ENCODE measurements around the gene CHCHD6.

The CHCHD6 gene

DNA sequence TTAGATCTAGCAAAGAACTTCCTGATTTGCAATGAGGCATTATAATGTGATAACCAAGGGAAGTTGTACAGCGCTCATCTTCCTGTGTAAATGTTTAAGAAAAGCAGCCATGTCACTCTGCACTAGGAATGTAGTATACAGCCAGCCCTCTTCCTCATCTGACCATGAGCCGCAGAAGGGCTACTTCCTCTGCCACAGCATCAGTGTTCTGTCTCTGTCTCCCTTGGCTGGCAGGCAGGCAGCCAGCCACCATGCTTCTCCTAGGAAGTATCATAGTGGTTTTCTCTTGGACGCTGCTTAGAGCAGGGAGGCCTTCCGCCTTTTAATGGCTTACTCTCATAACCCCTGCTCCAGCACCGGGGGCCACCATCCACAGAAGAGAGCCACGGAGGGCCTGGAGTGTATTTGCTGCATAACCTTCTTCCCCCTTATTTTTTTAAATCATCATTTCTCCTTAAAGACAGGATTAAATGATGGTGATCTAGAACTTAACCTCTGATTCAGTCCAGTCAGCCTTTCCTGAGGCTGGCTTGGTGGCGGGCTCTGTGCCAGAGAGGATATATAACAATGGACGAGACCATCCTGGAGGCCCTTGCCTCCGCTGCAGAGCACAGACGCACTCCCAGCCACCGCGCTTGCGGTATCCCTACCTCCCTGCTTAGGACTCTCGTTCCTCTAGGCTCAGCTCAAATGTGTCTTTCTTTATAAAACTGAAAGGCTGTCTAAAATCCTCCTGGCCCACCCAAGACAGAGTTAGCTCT is 221.6 kb downstream of the CHCHD6 start:
- H3K36me3 ChIP-seq (ENCODE audit: control insufficient read depth, low read depth, low read length): no peaks in the 10 kb centered on the region
- no peaks in the 10 kb centered on the region for H3K4me1 ChIP-seq (ENCODE audit: control insufficient read depth, low read depth, low read length)
- H3K4me3 ChIP-seq (ENCODE audit: low read length): no peak overlapping the region
- H3K27me3 ChIP-seq (ENCODE audit: control insufficient read depth, insufficient read depth, low read length): no peaks in the 10 kb centered on the region
- no peaks in the 10 kb centered on the region for H3K9me3 ChIP-seq (ENCODE audit: control insufficient read depth, low read depth, low read length)
- no peak overlapping the region for H3K27ac ChIP-seq (ENCODE audit: low read length)
- no peak overlapping the region for H3K9ac ChIP-seq (ENCODE audit: low read length)

DNA sequence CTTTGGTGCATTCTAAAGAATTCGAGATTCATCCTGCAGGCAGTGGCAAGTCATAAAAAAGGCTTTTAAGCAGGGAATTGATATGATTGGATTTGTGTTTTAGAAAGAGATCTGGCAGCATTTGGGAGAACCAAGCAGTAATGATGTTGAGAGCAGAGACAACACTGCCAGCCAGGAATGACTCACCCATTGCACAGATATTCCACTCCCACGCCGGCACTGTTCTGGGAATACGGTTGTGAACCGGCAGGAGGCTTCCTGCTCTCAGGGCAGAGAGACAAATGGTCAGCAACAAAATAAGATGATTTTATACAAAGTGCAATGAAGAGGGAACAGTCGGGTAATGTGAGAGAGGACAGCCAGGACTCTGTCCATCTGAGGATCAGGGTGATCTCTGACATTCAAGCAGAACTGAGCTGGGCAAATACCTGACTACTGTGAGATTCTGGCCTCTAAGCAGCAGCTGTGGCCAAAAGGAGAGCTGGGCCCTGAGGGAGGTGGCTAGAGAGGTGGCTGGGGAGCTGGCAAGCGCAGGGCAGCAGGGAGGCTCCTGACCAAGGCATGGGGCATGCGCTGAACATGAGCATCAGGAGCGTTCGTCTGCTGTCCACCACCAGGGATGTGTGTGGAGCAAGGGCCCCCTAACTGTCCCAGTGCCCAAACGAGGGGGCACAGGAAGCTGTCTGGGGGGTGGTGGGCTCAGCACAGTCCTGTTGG is 222.8 kb downstream of the CHCHD6 start:
- no peaks in the 10 kb centered on the region for H3K27me3 ChIP-seq (ENCODE audit: control insufficient read depth, insufficient read depth, low read length)
- H3K27ac ChIP-seq (ENCODE audit: low read length): no peak overlapping the region
- no peaks in the 10 kb centered on the region for H3K36me3 ChIP-seq (ENCODE audit: control insufficient read depth, low read depth, low read length)
- H3K4me1 ChIP-seq (ENCODE audit: control insufficient read depth, low read depth, low read length): no peaks in the 10 kb centered on the region
- no peak overlapping the region for H3K4me3 ChIP-seq (ENCODE audit: low read length)
- no peaks in the 10 kb centered on the region for H3K9me3 ChIP-seq (ENCODE audit: control insufficient read depth, low read depth, low read length)
- no peak overlapping the region for H3K9ac ChIP-seq (ENCODE audit: low read length)

GRCh38 chr3:126927401-126927750 is 223.3 kb downstream of the CHCHD6 start:
- H3K27ac ChIP-seq (ENCODE audit: low read length): no peak overlapping the region
- H3K9me3 ChIP-seq (ENCODE audit: control insufficient read depth, low read depth, low read length): no peaks in the 10 kb centered on the region

DNA sequence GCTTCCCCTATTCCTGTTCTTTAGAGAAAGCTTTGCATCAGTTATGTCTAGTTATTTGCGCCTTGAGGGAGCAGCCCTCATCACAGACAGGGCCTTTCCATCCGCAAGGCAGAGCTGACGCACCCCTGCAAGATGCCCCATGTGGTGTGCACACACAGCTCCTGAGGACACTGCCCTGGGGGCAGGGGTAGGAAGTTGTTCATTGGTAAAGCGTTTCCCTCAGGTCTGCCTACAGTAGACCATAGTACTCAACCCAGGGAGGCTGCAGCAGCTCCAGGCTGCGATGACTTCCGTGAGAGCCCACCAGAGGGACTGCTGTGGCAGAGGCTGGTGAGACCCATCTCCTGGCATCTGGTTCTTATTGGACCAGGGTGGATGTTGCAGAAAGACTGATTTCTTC is 223.8 kb downstream of the CHCHD6 start:
- H3K9me3 ChIP-seq (ENCODE audit: control insufficient read depth, low read depth, low read length): no peaks in the 10 kb centered on the region
- H3K4me1 ChIP-seq (ENCODE audit: control insufficient read depth, low read depth, low read length): no peaks in the 10 kb centered on the region
- no peak overlapping the region for H3K27ac ChIP-seq (ENCODE audit: low read length)
- H3K9ac ChIP-seq (ENCODE audit: low read length): no peak overlapping the region
- H3K27me3 ChIP-seq (ENCODE audit: control insufficient read depth, insufficient read depth, low read length): no peaks in the 10 kb centered on the region
- H3K36me3 ChIP-seq (ENCODE audit: control insufficient read depth, low read depth, low read length): no peaks in the 10 kb centered on the region
- H3K4me3 ChIP-seq (ENCODE audit: low read length): no peak overlapping the region

More at GRCh38 chr3:126927401-126927750, 223.3 kb downstream of the CHCHD6 start:
- no peak overlapping the region for H3K4me3 ChIP-seq (ENCODE audit: low read length)
- no peaks in the 10 kb centered on the region for H3K36me3 ChIP-seq (ENCODE audit: control insufficient read depth, low read depth, low read length)
- no peaks in the 10 kb centered on the region for H3K27me3 ChIP-seq (ENCODE audit: control insufficient read depth, insufficient read depth, low read length)
- H3K4me1 ChIP-seq (ENCODE audit: control insufficient read depth, low read depth, low read length): no peaks in the 10 kb centered on the region
- no peak overlapping the region for H3K9ac ChIP-seq (ENCODE audit: low read length)

GRCh38 chr3:126928921-126929474 is 225.0 kb downstream of the CHCHD6 start:
- Histone ChIP-seq H3K27me3 (ENCODE audit: control insufficient read depth, insufficient read depth, low read length) (no peaks in the 10 kb centered on the region), H3K9ac (ENCODE audit: low read length) (no peak overlapping the region), H3K9me3 (ENCODE audit: control insufficient read depth, low read depth, low read length) (no peaks in the 10 kb centered on the region), H3K4me1 (ENCODE audit: control insufficient read depth, low read depth, low read length) (no peaks in the 10 kb centered on the region), H3K4me3 (ENCODE audit: low read length) (no peak overlapping the region), H3K36me3 (ENCODE audit: control insufficient read depth, low read depth, low read length) (no peaks in the 10 kb centered on the region), H3K27ac (ENCODE audit: low read length) (no peak overlapping the region)

DNA sequence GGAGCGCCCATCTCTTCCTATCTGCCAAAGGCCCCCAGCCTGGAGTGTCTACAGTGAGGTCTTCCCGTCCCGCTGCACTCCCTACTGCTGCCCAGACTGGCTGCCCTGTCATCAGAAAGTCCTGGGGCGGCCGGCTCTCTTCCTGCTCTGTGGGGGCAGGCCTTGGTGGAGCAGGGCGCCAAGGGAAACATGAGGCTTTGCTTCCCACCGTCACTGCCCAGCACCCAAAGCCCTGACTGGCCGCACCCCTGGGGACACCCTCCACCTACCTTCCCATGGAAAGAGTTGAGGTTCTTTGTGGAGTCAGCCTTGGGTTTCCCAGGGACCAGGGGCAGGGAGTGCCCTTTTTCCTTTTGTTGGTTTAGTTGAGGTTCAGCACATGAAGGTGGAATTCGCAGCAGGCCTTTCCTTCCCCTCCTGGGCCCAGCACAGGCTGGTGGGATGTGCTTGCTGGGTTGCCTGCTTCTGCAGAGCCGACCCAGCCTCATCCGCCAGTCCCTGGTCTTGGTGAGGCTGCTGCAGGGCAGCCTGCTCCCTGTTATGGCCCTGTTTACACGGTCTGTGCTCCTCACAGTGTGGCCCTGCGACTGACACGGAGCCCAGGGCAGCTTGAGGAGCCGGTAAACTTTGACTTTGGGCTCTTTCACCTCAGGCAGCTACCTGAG is 227.0 kb downstream of the CHCHD6 start:
- Histone ChIP-seq H3K4me1 (ENCODE audit: control insufficient read depth, low read depth, low read length) (no peaks in the 10 kb centered on the region), H3K27me3 (ENCODE audit: control insufficient read depth, insufficient read depth, low read length) (no peaks in the 10 kb centered on the region), H3K9me3 (ENCODE audit: control insufficient read depth, low read depth, low read length) (no peaks in the 10 kb centered on the region), H3K9ac (ENCODE audit: low read length) (no peak overlapping the region), H3K27ac (ENCODE audit: low read length) (no peak overlapping the region), H3K36me3 (ENCODE audit: control insufficient read depth, low read depth, low read length) (no peaks in the 10 kb centered on the region), H3K4me3 (ENCODE audit: low read length) (no peak overlapping the region)

DNA sequence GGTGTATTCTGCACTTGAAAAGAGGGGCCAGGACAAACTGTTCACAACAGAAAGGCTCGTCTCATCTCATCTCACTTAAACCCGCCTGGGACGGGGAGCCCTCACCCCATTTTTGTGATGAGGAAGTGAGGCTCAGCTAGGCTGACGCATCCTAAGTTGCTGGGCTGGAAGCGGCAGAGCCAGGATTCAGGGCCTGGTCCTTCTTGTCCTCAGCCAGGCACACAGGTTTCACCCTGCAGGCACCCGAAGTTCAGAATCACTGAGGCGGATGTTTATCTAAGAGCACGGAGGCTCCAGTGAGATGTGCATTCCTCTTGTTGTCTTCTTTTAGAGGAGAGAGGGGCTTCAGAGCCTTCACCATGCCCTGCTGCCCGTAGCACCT is 227.8 kb downstream of the CHCHD6 start:
- Histone ChIP-seq H3K9ac (ENCODE audit: low read length) (no peak overlapping the region), H3K9me3 (ENCODE audit: control insufficient read depth, low read depth, low read length) (no peaks in the 10 kb centered on the region), H3K27me3 (ENCODE audit: control insufficient read depth, insufficient read depth, low read length) (no peaks in the 10 kb centered on the region), H3K27ac (ENCODE audit: low read length) (no peak overlapping the region), H3K4me1 (ENCODE audit: control insufficient read depth, low read depth, low read length) (no peaks in the 10 kb centered on the region), H3K4me3 (ENCODE audit: low read length) (no peak overlapping the region), H3K36me3 (ENCODE audit: control insufficient read depth, low read depth, low read length) (no peaks in the 10 kb centered on the region)

- H3K9me3 ChIP-seq (ENCODE audit: control insufficient read depth, low read depth, low read length): no peaks in the 10 kb centered on the region
- no peak overlapping the region for H3K27ac ChIP-seq (ENCODE audit: low read length)
- H3K27me3 ChIP-seq (ENCODE audit: control insufficient read depth, insufficient read depth, low read length): no peaks in the 10 kb centered on the region
- no peaks in the 10 kb centered on the region for H3K4me1 ChIP-seq (ENCODE audit: control insufficient read depth, low read depth, low read length)
- H3K9ac ChIP-seq (ENCODE audit: low read length): no peak overlapping the region
- no peak overlapping the region for H3K4me3 ChIP-seq (ENCODE audit: low read length)
- H3K36me3 ChIP-seq (ENCODE audit: control insufficient read depth, low read depth, low read length): no peaks in the 10 kb centered on the region
Measured at GRCh38 chr3:126932188-126932931, 228.3 kb downstream of the CHCHD6 start.

GRCh38 chr3:126934031-126934531 is 230.0 kb downstream of the CHCHD6 start:
- Histone ChIP-seq H3K27ac (ENCODE audit: low read length) (no peak overlapping the region), H3K36me3 (ENCODE audit: control insufficient read depth, low read depth, low read length) (no peaks in the 10 kb centered on the region), H3K27me3 (ENCODE audit: control insufficient read depth, insufficient read depth, low read length) (no peaks in the 10 kb centered on the region), H3K9me3 (ENCODE audit: control insufficient read depth, low read depth, low read length) (no peaks in the 10 kb centered on the region), H3K9ac (ENCODE audit: low read length) (no peak overlapping the region), H3K4me1 (ENCODE audit: control insufficient read depth, low read depth, low read length) (peaks cover under 1% of the 10 kb centered on the region), H3K4me3 (ENCODE audit: low read length) (no peak overlapping the region)

- H3K9ac ChIP-seq (ENCODE audit: low read length): no peak overlapping the region
- no peaks in the 10 kb centered on the region for H3K9me3 ChIP-seq (ENCODE audit: control insufficient read depth, low read depth, low read length)
- H3K27me3 ChIP-seq (ENCODE audit: control insufficient read depth, insufficient read depth, low read length): no peaks in the 10 kb centered on the region
- H3K36me3 ChIP-seq (ENCODE audit: control insufficient read depth, low read depth, low read length): no peaks in the 10 kb centered on the region
- H3K27ac ChIP-seq (ENCODE audit: low read length): no peak overlapping the region
- no peak overlapping the region for H3K4me3 ChIP-seq (ENCODE audit: low read length)
- peaks cover 3% of the 10 kb centered on the region for H3K4me1 ChIP-seq (ENCODE audit: control insufficient read depth, low read depth, low read length)
Measured at GRCh38 chr3:126934991-126935390, 231.0 kb downstream of the CHCHD6 start.
